ENCODE results near the gene WWOX. TPM values are rescaled to one million over a fixed set of nuclear protein-coding genes. Genes with fewer than 3 reads are reported as not detected.

WWOX gene
- total RNA-seq, 1 donor from 2014 or later, result 43.2 TPM

DNA sequence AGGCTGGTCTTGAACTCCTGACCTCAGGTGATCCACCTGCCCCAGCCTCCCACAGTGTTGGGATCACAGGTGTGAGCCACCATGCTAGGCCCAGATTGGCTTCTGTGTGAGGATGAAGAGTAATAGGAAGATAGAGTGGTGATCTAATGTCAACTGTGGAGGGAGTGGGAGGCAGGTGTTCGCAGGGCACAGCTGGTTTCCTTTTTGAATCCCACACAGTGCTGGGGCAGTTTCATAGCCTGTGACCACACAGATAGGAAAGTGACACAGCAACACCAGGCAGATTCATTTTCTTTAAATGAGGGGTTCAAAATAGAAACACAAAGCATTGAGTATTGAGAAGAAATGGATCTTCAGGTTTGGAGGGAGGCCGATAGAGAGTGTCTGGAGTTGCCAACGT is 540.3 kb downstream of the WWOX start:
- Mint-ChIP-seq H3K27me3 (peaks cover 49% of the 10 kb centered on the region), H3K4me3 (ENCODE audit: low read depth) (no peak overlapping the region), H3K9me3 (ENCODE audit: low read depth) (no peaks in the 10 kb centered on the region), H3K27ac (no peak overlapping the region), H3K4me1 (ENCODE audit: low read depth) (peaks cover 26% of the 10 kb centered on the region), H3K36me3 (ENCODE audit: insufficient read depth) (peaks cover 1% of the 10 kb centered on the region)
- TF ChIP-seq, protein P1, sequence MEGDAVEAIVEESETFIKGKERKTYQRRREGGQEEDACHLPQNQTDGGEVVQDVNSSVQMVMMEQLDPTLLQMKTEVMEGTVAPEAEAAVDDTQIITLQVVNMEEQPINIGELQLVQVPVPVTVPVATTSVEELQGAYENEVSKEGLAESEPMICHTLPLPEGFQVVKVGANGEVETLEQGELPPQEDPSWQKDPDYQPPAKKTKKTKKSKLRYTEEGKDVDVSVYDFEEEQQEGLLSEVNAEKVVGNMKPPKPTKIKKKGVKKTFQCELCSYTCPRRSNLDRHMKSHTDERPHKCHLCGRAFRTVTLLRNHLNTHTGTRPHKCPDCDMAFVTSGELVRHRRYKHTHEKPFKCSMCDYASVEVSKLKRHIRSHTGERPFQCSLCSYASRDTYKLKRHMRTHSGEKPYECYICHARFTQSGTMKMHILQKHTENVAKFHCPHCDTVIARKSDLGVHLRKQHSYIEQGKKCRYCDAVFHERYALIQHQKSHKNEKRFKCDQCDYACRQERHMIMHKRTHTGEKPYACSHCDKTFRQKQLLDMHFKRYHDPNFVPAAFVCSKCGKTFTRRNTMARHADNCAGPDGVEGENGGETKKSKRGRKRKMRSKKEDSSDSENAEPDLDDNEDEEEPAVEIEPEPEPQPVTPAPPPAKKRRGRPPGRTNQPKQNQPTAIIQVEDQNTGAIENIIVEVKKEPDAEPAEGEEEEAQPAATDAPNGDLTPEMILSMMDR (IDR thresholded peaks at IDR 0.05; ENCODE audit: unreplicated experiment), result no peak
- DNase-seq (ENCODE audit: low spot score, unreplicated experiment), result no peak

DNA sequence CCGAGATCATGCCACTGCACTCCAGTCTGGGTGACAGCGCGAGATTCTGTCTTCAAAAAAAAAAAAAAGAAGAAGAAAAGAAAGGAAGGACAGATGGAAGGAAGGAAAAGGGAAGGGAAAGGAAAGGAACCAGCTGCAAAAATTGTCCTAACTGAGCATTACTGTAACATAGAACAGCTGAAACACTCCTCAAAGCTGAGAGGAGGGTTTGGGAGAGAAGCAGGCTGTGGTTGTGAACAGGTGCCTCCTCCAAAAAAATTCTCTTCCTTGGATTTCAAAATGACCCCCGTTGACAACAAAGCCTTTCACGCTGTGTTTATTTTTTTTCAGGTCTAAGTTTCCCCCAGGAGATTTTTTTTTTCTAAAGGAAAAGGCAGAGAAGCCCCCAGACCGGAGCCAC is 541.4 kb downstream of the WWOX start:
- Mint-ChIP-seq H3K4me3 (ENCODE audit: low read depth) (no peak overlapping the region), H3K27me3 (peaks cover 50% of the 10 kb centered on the region), H3K9me3 (ENCODE audit: low read depth) (no peaks in the 10 kb centered on the region), H3K36me3 (ENCODE audit: insufficient read depth) (peaks cover 1% of the 10 kb centered on the region), H3K4me1 (ENCODE audit: low read depth) (peaks cover 26% of the 10 kb centered on the region), H3K27ac (no peak overlapping the region)
- TF ChIP-seq, protein P1 (IDR thresholded peaks at IDR 0.05; ENCODE audit: unreplicated experiment), result no peak
- no peak for DNase-seq (ENCODE audit: low spot score, unreplicated experiment)

DNA sequence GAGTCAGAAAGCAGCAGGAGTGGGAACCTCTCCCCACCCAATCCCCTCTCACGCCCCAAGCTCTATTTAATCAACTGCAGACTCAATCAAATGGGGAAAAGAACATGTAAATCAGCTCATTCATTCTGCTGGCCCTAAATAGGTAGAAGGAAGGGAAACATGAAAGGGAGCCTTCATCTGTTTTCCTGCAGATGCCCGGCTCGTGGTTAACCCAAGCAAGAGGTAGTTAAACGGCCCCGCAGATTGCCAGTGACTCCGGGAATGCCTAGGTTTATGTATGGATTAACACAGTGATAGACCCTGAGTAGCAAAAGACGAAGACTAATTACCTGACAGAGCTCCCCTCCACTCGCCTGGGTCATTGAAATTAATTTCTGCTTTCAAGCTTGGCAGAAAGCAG is 542.0 kb downstream of the WWOX start:
- H3K27me3 Mint-ChIP-seq, result peaks cover 51% of the 10 kb centered on the region
- H3K27ac Mint-ChIP-seq, result no peak overlapping the region
- TF ChIP-seq, protein P1 (IDR thresholded peaks at IDR 0.05; ENCODE audit: unreplicated experiment), result no peak

DNA sequence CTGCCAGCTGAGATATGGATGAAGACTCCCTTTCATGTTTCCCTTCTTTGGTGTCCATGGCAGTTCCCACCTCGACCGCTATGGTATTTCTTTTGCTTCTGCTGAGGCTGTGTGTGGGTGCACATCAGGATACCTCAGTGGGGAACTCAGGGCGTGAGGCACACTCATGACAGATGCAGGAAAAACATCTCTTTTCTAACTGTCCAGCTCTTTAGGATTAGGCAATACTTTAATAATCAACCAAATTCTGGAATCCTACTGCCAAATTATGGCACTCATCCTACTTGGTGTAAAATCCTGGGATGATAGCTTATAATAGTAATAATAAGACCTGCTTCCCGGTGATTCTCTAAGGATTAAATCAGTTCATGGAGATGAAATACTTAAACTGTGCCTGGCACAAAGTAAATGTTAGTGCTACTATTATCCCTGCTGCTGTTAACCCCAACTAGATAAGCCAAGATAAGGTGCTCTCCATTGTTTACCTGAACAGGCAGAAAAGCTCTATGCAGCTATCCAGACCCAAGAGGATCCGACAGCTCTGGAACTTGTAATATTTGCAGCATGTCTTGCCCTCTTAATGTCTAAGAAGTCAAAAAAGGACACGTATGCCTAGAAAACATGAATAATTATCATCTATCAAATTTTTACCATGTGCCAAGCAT is 543.3 kb downstream of the WWOX start:
- Mint-ChIP-seq H3K27me3 (peaks cover 48% of the 10 kb centered on the region), H3K4me1 (ENCODE audit: low read depth) (peaks cover 26% of the 10 kb centered on the region), H3K4me3 (ENCODE audit: low read depth) (no peak overlapping the region), H3K36me3 (ENCODE audit: insufficient read depth) (peaks cover 1% of the 10 kb centered on the region), H3K27ac (no peak overlapping the region), H3K9me3 (ENCODE audit: low read depth) (no peaks in the 10 kb centered on the region)
- no peak for DNase-seq (ENCODE audit: low spot score, unreplicated experiment)
- TF ChIP-seq, protein P1 (IDR thresholded peaks at IDR 0.05; ENCODE audit: unreplicated experiment), result no peak

More for the DNA sequence above, 542.0 kb downstream of the WWOX start:
- H3K36me3 Mint-ChIP-seq (ENCODE audit: insufficient read depth), result peaks cover 1% of the 10 kb centered on the region
- peaks cover 26% of the 10 kb centered on the region for H3K4me1 Mint-ChIP-seq (ENCODE audit: low read depth)
- H3K4me3 Mint-ChIP-seq (ENCODE audit: low read depth), result no peak overlapping the region
- no peak for DNase-seq (ENCODE audit: low spot score, unreplicated experiment)
- H3K9me3 Mint-ChIP-seq (ENCODE audit: low read depth), result no peaks in the 10 kb centered on the region

DNA sequence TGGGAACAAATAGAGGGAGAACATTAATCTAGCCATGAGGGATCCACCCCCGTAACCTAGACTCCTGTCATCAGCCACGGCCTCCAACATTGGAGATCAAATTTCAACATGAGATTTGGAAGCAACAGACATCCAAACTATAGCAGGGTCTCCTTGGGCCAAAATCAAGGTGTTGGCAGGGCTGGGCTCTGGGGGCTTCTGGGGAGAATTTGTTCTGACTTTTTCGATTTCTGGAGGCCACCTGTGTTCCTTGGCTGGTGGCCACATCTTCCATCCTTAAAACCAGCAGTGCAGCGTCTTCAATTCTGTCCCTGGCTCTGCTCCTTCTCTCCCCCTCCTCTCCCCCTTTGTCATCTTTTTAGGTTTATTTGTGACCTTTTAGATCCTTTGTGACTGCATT is 546.2 kb downstream of the WWOX start:
- peaks cover 19% of the 10 kb centered on the region for H3K4me1 Mint-ChIP-seq (ENCODE audit: low read depth)
- TF ChIP-seq, protein P1 (IDR thresholded peaks at IDR 0.05; ENCODE audit: unreplicated experiment), result no peak
- H3K27ac Mint-ChIP-seq, result no peak overlapping the region
- DNase-seq (ENCODE audit: low spot score, unreplicated experiment), result no peak
- no peak overlapping the region for H3K4me3 Mint-ChIP-seq (ENCODE audit: low read depth)
- no peaks in the 10 kb centered on the region for H3K9me3 Mint-ChIP-seq (ENCODE audit: low read depth)
- H3K36me3 Mint-ChIP-seq (ENCODE audit: insufficient read depth), result no peaks in the 10 kb centered on the region
- peaks cover 26% of the 10 kb centered on the region for H3K27me3 Mint-ChIP-seq
